ENCODE results near the gene ACBD4.

The ACBD4 gene

GRCh38 chr17:45125509-45125908 lies 10.0 kb upstream of the ACBD4 start:
- no peaks in the 10 kb centered on the region for H3K27me3 ChIP-seq (ENCODE audit: insufficient read depth, poor library complexity, severe bottlenecking)
- H3K4me3 ChIP-seq (replicated peaks; ENCODE audit: insufficient read depth, low read length), result no peak overlapping the region
- H3K27ac ChIP-seq (replicated peaks), result no peak overlapping the region

GRCh38 chr17:45127207-45127547 lies 8.3 kb upstream of the ACBD4 start:
- H3K4me3 ChIP-seq (replicated peaks; ENCODE audit: insufficient read depth, low read length), result no peak overlapping the region
- DNase-seq (ENCODE audit: low read depth in 1 of 2, low spot score in 1 of 2), result peak in 1 of 2 experiments; percentile 31
- H3K27me3 ChIP-seq (ENCODE audit: insufficient read depth, poor library complexity, severe bottlenecking), result no peaks in the 10 kb centered on the region
- no peak for TF ChIP-seq SPI1 (IDR thresholded peaks at IDR 0.05; ENCODE audit: borderline replicate concordance, low read depth)
- no peak for TF ChIP-seq GABPA (IDR thresholded peaks at IDR 0.05; ENCODE audit: low read depth)
- TF ChIP-seq POLR2AphosphoS5 (IDR thresholded peaks at IDR 0.05; ENCODE audit: low read depth), result no peak
- no peak for TF ChIP-seq CTCF (IDR thresholded peaks at IDR 0.05; ENCODE audit: insufficient read depth, low read length)
- no peak for TF ChIP-seq REST (IDR thresholded peaks at IDR 0.05; ENCODE audit: insufficient replicate concordance, low read depth)
- H3K27ac ChIP-seq (replicated peaks), result no peak overlapping the region

More at GRCh38 chr17:45125509-45125908, 10.0 kb upstream of the ACBD4 start:
- DNase-seq (ENCODE audit: low read depth in 1 of 2, low spot score in 1 of 2), result no peak
- TF ChIP-seq POLR2AphosphoS5 (IDR thresholded peaks at IDR 0.05; ENCODE audit: low read depth), result no peak
- no peak for TF ChIP-seq SPI1 (IDR thresholded peaks at IDR 0.05; ENCODE audit: borderline replicate concordance, low read depth)
- TF ChIP-seq GABPA (IDR thresholded peaks at IDR 0.05; ENCODE audit: low read depth), result no peak
- TF ChIP-seq REST (IDR thresholded peaks at IDR 0.05; ENCODE audit: insufficient replicate concordance, low read depth), result no peak
- TF ChIP-seq CTCF (IDR thresholded peaks at IDR 0.05; ENCODE audit: insufficient read depth, low read length), result no peak

- Histone ChIP-seq H3K4me3 (replicated peaks; ENCODE audit: insufficient read depth, low read length) (no peak overlapping the region), H3K27me3 (ENCODE audit: insufficient read depth, poor library complexity, severe bottlenecking) (no peaks in the 10 kb centered on the region), H3K27ac (replicated peaks) (no peak overlapping the region)
- DNase-seq (ENCODE audit: low read depth in 1 of 2, low spot score in 1 of 2), result no peak
- no peak for TF ChIP-seq SPI1 (IDR thresholded peaks at IDR 0.05; ENCODE audit: borderline replicate concordance, low read depth)
- TF ChIP-seq POLR2AphosphoS5 (IDR thresholded peaks at IDR 0.05; ENCODE audit: low read depth), result no peak
- no peak for TF ChIP-seq REST (IDR thresholded peaks at IDR 0.05; ENCODE audit: insufficient replicate concordance, low read depth)
- TF ChIP-seq GABPA (IDR thresholded peaks at IDR 0.05; ENCODE audit: low read depth), result no peak
- no peak for TF ChIP-seq CTCF (IDR thresholded peaks at IDR 0.05; ENCODE audit: insufficient read depth, low read length)
Observed at GRCh38 chr17:45127548-45128300, 7.8 kb upstream of the ACBD4 start.
